ENCODE measurements around the gene ELF2.

Gene ELF2

GRCh38 chr4:139027776-139028175, 149.2 kb downstream of the ELF2 start (continued):
- TF ChIP-seq, protein P1, sequence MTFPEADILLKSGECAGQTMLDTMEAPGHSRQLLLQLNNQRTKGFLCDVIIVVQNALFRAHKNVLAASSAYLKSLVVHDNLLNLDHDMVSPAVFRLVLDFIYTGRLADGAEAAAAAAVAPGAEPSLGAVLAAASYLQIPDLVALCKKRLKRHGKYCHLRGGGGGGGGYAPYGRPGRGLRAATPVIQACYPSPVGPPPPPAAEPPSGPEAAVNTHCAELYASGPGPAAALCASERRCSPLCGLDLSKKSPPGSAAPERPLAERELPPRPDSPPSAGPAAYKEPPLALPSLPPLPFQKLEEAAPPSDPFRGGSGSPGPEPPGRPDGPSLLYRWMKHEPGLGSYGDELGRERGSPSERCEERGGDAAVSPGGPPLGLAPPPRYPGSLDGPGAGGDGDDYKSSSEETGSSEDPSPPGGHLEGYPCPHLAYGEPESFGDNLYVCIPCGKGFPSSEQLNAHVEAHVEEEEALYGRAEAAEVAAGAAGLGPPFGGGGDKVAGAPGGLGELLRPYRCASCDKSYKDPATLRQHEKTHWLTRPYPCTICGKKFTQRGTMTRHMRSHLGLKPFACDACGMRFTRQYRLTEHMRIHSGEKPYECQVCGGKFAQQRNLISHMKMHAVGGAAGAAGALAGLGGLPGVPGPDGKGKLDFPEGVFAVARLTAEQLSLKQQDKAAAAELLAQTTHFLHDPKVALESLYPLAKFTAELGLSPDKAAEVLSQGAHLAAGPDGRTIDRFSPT (tag by site-specific recombination; IDR thresholded peaks at IDR 0.05): no peak

GRCh38 chr4:139025841-139026240, 151.2 kb downstream of the ELF2 start:
- no peak overlapping the region for H3K4me3 ChIP-seq (ENCODE audit: low read depth, low read length)
- H3K36me3 ChIP-seq (ENCODE audit: control insufficient read depth in 2 of 2, insufficient read depth in 1 of 2, low read length in 2 of 2): peaks cover 0 to 10% of the 10 kb centered on the region in 2 experiments; a peak in 2 of 3 replicates
- ChIA-PET POLR2A (no interaction called here), CTCF (no interaction called here)
- no peak overlapping the region for H3K27ac ChIP-seq (ENCODE audit: extremely low read depth, low read depth, low read length)
- no peaks in the 10 kb centered on the region for H3K4me1 ChIP-seq (ENCODE audit: control insufficient read depth, insufficient read depth, low read length)
- H3K9me3 ChIP-seq (ENCODE audit: control insufficient read depth, insufficient read depth, low read depth, low read length): no peaks in the 10 kb centered on the region
- TF ChIP-seq ZBTB8A (tag by site-specific recombination; IDR thresholded peaks at IDR 0.05) (no peak), ZNF660 (tag by site-specific recombination; IDR thresholded peaks at IDR 0.05) (no peak), ZNF404 (tag by site-specific recombination; IDR thresholded peaks at IDR 0.05) (no peak), ZNF571 (tag by site-specific recombination; IDR thresholded peaks at IDR 0.05) (no peak), ZBTB20 (tag by site-specific recombination; IDR thresholded peaks at IDR 0.05) (no peak)

DNA sequence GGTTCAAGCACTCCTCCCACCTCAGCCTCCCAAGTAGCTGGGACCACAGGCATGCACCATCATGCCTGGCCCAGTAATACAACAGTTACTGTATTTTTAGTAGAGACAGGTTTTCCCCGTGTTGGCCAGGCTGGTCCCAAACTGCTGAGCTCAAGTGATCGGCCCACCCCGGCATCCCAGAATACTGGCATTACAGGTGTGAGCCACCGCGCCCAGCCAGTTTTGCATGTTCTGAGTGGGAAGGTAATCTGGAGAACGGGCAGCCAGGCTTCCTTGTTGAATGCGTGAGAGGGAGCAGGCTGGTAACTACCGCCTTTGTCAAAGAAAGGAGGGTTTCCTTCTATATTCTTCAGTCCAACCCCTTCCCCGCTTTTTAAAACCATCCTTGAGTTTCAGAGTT, 152.3 kb downstream of the ELF2 start:
- Histone ChIP-seq H3K4me3 (ENCODE audit: low read depth, low read length) (no peak overlapping the region), H3K36me3 (ENCODE audit: control insufficient read depth in 2 of 2, insufficient read depth in 1 of 2, low read length in 2 of 2) (peaks cover 0 to 17% of the 10 kb centered on the region in 2 experiments; a peak in 2 of 3 replicates), H3K4me1 (ENCODE audit: control insufficient read depth, insufficient read depth, low read length) (0 out of 2 replicates have a peak, but pooled peaks cover 4% of the 10 kb centered on the region), H3K9me3 (ENCODE audit: control insufficient read depth, insufficient read depth, low read depth, low read length) (no peaks in the 10 kb centered on the region), H3K27ac (ENCODE audit: extremely low read depth, low read depth, low read length) (no peak overlapping the region)
- POLR2A ChIA-PET: interaction anchor here (1.7 kb wide), 1 partner anchor 9 kb away, joined by 4 read pairs; the partner anchor contains the start of gene NOCT
- TF ChIP-seq ZNF133 (tag by site-specific recombination; IDR thresholded peaks at IDR 0.05) (no peak), KLF1 (tag by site-specific recombination; IDR thresholded peaks at IDR 0.05) (no peak), ZNF202 (tag by site-specific recombination; IDR thresholded peaks at IDR 0.05; ENCODE audit: borderline replicate concordance) (no peak), BCL11B (tag by site-specific recombination; IDR thresholded peaks at IDR 0.05; ENCODE audit: low read depth) (no peak), ZNF549 (tag by site-specific recombination; IDR thresholded peaks at IDR 0.05) (no peak), KLF8 (tag by site-specific recombination; IDR thresholded peaks at IDR 0.05) (no peak), ZNF169 (tag by site-specific recombination; IDR thresholded peaks at IDR 0.05) (no peak), SCRT2 (tag by site-specific recombination; IDR thresholded peaks at IDR 0.05) (no peak), ZNF324 (tag by site-specific recombination; IDR thresholded peaks at IDR 0.05) (no peak), MEIS1 (CRISPR knock-in tag; IDR thresholded peaks at IDR 0.05; ENCODE audit: borderline replicate concordance) (no peak), ATF2 (tag by site-specific recombination; IDR thresholded peaks at IDR 0.05; ENCODE audit: low read depth) (no peak), ZNF529 (tag by site-specific recombination; IDR thresholded peaks at IDR 0.05; ENCODE audit: insufficient replicate concordance) (no peak), PRDM6 (tag by site-specific recombination; IDR thresholded peaks at IDR 0.05) (no peak), ZNF302 (tag by site-specific recombination; IDR thresholded peaks at IDR 0.05; ENCODE audit: low read depth) (no peak), ZNF555 (tag by site-specific recombination; conservative IDR thresholded peaks at IDR 0.05) (no peak), SETDB1 (IDR thresholded peaks at IDR 0.05; ENCODE audit: insufficient read length, low read length) (no peak)
- TF ChIP-seq, protein P2, sequence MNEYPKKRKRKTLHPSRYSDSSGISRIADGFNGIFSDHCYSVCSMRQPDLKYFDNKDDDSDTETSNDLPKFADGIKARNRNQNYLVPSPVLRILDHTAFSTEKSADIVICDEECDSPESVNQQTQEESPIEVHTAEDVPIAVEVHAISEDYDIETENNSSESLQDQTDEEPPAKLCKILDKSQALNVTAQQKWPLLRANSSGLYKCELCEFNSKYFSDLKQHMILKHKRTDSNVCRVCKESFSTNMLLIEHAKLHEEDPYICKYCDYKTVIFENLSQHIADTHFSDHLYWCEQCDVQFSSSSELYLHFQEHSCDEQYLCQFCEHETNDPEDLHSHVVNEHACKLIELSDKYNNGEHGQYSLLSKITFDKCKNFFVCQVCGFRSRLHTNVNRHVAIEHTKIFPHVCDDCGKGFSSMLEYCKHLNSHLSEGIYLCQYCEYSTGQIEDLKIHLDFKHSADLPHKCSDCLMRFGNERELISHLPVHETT (tag by site-specific recombination; IDR thresholded peaks at IDR 0.05): no peak
- CTCF ChIA-PET: interaction anchor here (0.6 kb wide), 2 partner anchors 271 to 407 kb away, joined by 3 read pairs; no protein-coding TSS in a partner anchor
